Measurements from ENCODE around the gene ATRN.

The ATRN gene

DNA sequence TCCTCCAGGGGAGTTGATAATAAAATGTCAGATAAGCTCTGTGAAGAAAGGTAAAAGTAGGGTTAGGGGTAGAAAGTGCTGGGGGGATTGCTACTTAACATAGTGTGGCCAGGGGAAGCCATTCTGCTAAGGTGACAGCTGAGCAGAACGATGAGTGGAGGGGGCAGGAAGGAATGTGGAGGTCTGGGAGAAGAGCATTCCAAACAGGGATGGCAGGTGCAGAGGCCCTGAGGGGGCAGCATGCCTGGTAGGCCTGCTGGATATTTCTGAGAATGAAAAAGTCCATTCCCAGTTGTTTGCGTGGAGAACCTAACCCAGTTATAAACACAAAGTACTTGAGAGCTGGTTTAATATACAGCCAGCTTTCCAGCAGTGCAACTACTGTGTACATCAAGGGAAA, 183.1 kb downstream of the ATRN start:
- Mint-ChIP-seq H3K4me3 (no peak overlapping the region), H3K4me1 (ENCODE audit: low read depth) (peaks cover 17% of the 10 kb centered on the region), H3K27me3 (ENCODE audit: low read depth) (peaks cover 15% of the 10 kb centered on the region), H3K27ac (no peak overlapping the region), H3K36me3 (ENCODE audit: low read depth) (no peaks in the 10 kb centered on the region), H3K9me3 (no peaks in the 10 kb centered on the region)

DNA sequence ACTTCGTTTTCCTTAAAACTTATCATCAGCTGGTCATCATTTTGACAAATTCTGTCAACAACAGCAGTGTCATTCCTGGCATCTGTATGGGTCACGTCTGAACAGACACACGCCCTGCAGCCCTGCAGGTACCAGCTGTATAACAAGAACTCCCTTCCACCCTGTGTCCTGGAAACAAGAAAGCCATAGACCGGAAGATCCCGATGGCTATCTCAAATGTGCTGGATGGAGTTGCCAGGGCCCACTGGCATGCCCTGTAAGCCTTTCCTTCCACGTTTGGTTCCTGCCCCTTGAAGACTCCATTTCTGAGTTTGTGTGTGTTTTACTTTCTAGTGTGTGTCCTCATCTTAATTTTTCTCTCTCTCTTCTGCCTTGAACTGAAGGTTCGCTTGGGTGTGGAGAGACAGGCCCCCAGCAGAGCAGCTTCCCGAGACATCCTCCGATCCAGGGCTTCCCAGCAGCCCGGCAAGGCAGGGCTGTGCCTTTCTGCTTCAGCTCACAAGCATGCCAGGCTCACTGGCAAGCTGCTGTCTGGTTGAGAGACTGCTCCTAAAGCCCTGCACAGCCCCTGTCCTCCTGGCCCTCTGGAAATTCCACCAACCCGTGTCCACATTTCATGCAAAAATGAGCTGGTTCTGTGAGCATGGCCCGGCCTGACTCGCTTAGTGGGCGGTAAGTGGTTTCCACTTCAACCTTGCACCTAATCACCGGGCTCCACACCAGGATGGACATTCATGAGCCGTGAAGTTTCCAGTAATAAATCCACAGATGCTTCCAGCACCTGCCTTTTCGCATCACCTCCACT, 183.7 kb downstream of the ATRN start:
- Mint-ChIP-seq H3K4me1 (ENCODE audit: low read depth) (peaks cover 22% of the 10 kb centered on the region), H3K9me3 (no peaks in the 10 kb centered on the region), H3K27me3 (ENCODE audit: low read depth) (peaks cover 21% of the 10 kb centered on the region), H3K27ac (no peak overlapping the region), H3K36me3 (ENCODE audit: low read depth) (no peaks in the 10 kb centered on the region), H3K4me3 (no peak overlapping the region)

DNA sequence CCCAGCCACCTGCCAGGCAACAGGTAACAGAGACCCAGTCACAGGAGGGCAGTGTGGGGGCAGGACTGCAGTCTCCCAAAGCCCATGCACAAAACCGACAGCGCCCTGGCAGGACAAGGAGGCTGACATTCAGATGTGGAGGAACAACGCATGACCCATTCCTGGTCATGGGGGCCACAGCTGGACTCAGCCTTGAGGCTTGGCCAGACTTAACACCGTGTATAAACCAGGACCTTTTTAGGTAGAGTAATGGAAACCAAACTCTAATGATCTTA, 184.2 kb downstream of the ATRN start:
- Mint-ChIP-seq H3K4me3 (no peak overlapping the region), H3K36me3 (ENCODE audit: low read depth) (no peaks in the 10 kb centered on the region)

DNA sequence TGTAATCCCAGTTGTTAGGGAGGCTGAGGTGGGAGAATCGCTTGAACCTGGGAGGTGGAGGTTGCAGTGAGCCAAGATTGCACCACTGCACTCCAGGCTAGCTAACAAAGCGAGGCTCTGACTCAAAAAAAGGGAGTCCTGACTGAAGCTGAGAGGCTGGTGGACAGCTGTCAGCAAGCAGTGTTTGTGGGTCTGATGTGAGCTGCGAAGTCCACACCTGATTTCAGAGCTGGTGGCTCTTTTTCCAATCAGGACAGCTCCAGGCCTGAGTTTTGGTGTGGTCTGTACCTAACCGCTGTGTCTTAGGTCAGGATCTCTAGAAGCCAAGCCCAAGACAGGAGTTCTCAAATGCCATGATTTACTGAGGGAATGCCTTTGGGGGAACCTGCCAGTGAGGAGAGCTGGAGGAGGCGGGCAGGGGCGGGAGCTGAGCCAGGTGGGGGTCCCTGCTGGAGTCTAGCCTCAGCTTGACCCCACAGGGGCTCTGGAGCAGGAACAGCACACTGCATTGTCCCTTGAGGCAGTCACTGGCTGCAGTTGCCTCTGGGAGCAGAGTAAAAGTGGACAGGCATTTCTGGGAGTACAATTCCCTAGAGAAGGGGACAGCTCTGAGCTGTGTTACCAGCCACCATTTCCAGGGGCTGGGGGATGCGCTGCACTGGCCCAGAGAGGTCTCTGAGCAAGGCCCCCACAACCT, 187.3 kb downstream of the ATRN start:
- Mint-ChIP-seq H3K27ac (no peak overlapping the region), H3K27me3 (ENCODE audit: low read depth) (peaks cover 45% of the 10 kb centered on the region), H3K4me1 (ENCODE audit: low read depth) (peaks cover 18% of the 10 kb centered on the region), H3K36me3 (ENCODE audit: low read depth) (no peaks in the 10 kb centered on the region), H3K4me3 (no peak overlapping the region), H3K9me3 (no peaks in the 10 kb centered on the region)

More for the DNA sequence above, 184.2 kb downstream of the ATRN start:
- Mint-ChIP-seq H3K27ac (no peak overlapping the region), H3K4me1 (ENCODE audit: low read depth) (peaks cover 25% of the 10 kb centered on the region), H3K9me3 (no peaks in the 10 kb centered on the region), H3K27me3 (ENCODE audit: low read depth) (peaks cover 24% of the 10 kb centered on the region)

DNA sequence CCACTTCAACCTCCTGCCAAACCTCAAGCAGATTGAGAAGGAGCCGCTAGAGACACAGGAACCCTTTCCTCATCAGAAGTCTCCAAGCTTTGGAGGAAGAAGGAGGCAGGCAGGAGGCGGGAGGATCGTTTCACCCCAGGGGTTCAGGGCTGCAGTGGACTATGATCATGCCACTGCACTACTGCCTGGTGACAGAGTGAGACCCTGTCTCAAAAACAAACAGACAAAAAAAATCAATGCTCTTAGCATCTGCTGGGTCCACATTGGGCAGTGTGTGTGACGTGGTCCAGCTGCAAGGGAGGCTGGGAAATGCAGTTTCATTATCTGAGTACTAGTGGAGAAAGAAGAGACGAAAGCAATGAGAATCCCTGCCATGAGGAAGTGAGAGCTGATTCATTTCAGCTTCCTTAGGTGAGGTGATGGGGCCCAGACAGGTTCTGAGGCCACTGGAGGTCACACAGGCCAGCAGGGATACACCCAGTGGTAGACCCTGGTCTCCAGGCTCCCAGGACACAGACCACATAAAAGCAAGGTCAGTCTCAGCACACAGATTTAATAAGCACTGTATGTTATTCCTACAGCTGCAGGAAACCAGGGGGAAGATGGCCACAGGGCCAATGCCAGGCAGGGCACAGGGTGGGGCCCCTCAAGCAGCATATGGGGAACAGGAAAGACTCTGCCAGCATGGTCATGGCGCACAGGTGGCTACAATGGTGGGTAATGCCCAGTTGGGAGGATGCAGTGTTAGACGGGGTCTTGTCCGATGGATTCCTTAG, 188.1 kb downstream of the ATRN start:
- peaks cover 13% of the 10 kb centered on the region for H3K4me1 Mint-ChIP-seq (ENCODE audit: low read depth)
- H3K9me3 Mint-ChIP-seq = no peaks in the 10 kb centered on the region
- peak overlapping the region; percentile 60 for H3K4me3 Mint-ChIP-seq
- H3K27ac Mint-ChIP-seq = no peak overlapping the region
- H3K36me3 Mint-ChIP-seq (ENCODE audit: low read depth) = no peaks in the 10 kb centered on the region
- peaks cover 52% of the 10 kb centered on the region for H3K27me3 Mint-ChIP-seq (ENCODE audit: low read depth)

DNA sequence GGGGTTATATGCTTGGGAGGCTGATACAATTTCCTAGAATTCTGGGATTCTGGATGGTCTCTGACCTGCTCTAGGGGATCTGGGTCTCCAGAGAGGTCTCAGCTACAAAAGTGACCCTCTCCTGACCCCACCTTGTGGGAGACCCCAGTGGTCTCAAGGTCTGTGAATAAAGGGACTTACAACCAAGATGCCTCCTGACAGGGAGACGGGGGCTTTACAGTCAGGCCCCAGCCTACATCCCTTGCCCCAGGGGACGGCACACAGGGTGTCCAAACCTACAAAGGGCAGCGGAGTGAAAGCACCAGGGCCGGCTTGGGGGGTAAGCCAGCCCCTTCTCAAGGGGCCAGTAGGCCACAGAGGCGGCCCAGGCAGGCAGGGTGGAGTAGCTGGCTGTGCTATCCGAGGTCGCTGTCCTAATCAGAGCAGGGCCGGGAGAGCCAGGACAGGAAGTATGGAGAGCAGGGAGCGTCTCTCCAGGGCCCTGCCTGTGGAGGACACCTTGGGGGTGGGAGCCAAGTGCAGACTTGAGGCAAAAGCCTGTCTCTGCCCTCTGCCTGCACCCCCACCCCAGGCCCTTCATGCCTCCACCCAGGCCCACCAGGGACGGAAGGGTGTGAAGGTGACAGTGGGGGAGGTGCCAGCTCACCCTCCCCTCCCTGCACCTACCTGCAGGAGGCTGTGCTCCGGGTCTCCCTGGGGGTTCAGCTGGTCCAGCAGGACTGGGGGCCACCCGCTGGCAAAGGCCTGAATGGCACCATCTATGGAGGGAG, 188.9 kb downstream of the ATRN start:
- no peak overlapping the region for H3K27ac Mint-ChIP-seq
- H3K4me3 Mint-ChIP-seq = no peak overlapping the region
- H3K27me3 Mint-ChIP-seq (ENCODE audit: low read depth) = peaks cover 55% of the 10 kb centered on the region
- no peaks in the 10 kb centered on the region for H3K9me3 Mint-ChIP-seq
- H3K36me3 Mint-ChIP-seq (ENCODE audit: low read depth) = no peaks in the 10 kb centered on the region
- H3K4me1 Mint-ChIP-seq (ENCODE audit: low read depth) = peaks cover 15% of the 10 kb centered on the region

DNA sequence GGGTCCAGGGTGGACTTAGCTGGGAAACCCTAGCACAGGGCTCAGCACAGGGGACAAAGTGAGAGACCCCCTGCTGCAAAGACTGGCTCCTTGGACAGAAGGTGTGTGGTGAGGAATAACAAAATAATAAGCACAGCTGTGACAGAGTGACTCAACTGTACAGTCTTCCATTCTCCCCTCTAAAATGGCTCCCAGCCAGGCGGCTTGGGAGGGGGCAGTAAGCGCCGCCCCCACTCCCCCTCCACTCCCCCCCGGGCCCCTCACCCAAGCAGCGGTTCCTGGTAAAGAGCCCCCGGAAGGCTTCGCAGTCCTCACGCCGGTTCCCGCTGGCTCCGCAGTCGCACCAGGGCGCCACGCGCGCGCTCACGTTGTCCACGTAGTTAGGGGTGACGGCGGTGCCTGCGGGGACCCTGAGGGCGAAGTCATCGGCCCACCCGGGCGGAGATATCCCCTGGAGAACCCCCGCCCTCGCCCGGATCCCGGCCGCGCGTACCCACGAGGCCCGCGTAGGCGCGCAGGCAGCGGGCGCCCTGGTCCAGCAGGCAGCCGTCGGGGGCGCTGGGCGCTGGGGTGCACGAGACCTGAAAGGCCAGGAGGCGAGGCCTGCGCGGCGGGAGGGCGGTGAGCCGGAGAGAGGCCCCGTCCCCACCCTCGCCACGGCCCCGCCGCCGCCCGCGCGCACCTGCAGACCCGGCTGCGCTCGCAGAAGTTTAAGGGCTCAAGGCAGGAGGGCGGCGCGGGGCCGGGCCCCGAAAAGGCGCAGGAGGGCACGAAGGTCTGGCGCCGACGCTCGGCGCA, 189.6 kb downstream of the ATRN start:
- Mint-ChIP-seq H3K4me3 (no peak overlapping the region), H3K27me3 (ENCODE audit: low read depth) (peaks cover 55% of the 10 kb centered on the region), H3K36me3 (ENCODE audit: low read depth) (no peaks in the 10 kb centered on the region), H3K9me3 (no peaks in the 10 kb centered on the region), H3K4me1 (ENCODE audit: low read depth) (peaks cover 21% of the 10 kb centered on the region), H3K27ac (no peak overlapping the region)

DNA sequence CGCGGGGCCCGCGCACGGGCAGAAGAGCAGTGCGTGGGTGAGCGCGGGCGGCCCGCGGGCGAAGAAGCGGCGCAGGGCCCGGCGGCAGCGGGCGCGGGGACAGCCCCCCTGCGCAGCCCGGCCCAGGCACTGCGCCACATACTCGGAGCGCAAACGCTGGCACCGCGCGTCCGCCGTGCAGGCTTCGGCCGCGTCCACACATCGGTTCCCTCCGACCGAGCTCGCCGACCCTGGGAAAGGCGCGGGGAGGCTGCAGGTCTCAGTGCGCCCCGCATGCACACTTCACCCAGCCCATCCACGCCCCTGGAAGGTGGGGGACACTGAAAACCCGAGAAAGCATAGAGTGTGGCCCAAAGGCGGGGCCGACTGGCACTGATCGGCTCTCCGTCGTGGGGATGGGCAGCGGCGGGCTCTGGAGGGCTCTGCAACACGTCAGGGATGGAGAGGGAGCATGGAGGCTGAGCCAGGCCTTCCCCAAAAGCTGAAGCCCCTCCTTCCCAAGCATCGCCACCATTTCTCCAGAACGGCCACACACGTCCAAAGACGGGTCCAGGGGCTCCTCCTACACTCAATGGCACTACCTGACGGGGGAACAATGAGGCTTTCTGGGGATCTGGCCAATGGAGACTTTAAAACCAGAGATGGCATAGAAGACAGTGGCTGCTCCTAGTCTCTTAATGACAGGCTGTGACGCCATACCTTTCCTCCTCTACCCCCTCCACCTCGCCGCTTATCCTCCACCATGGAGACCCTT, 190.4 kb downstream of the ATRN start:
- no peak overlapping the region for H3K4me3 Mint-ChIP-seq
- H3K9me3 Mint-ChIP-seq = no peaks in the 10 kb centered on the region
- no peaks in the 10 kb centered on the region for H3K36me3 Mint-ChIP-seq (ENCODE audit: low read depth)
- H3K4me1 Mint-ChIP-seq (ENCODE audit: low read depth) = peaks cover 28% of the 10 kb centered on the region
- H3K27ac Mint-ChIP-seq = no peak overlapping the region
- peaks cover 58% of the 10 kb centered on the region for H3K27me3 Mint-ChIP-seq (ENCODE audit: low read depth)

DNA sequence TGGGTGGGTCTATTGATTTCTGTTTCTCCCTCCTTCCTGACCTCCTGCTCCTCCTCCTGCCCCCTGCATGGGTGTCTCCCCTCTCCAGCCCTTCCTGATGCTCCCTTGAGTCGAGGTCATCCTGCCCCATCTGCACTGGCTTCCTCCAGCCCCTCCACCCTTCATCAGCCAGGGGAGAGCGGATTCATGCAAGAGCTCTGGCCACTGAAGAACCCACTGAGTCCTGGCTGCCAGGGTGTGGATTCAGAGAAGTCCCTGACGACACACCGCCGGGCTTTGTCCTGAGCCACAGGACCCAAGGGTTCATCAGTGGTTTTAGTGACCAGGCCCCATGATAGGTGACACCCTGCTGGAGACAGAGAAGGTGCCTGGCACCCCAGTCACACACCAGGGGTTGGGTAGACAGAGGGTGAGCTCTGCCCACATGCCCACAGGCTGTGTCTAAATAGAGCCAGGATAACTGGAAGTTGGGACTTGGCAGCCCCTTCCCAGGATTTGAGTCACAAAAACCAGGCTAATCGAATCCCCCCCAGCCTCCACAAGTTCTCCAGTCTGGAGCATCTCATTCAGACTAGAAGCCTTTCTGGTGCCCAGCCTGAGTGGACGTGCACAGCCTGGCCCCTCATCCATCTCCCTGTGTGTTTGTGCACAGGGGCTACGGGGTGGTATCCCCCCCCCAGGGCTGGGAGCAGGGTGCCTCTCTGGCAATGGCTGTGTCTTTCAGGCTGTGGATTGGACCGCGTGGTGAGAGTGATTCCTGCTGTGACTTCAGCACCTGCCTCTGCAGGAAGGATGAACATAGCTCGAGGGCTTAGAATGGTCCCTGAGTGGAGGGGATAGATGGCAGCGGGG, 191.2 kb downstream of the ATRN start:
- peaks cover 30% of the 10 kb centered on the region for H3K4me1 Mint-ChIP-seq (ENCODE audit: low read depth)
- no peak overlapping the region for H3K4me3 Mint-ChIP-seq
- no peak overlapping the region for H3K27ac Mint-ChIP-seq
- H3K36me3 Mint-ChIP-seq (ENCODE audit: low read depth) = no peaks in the 10 kb centered on the region
- H3K9me3 Mint-ChIP-seq = no peaks in the 10 kb centered on the region
- peaks cover 58% of the 10 kb centered on the region for H3K27me3 Mint-ChIP-seq (ENCODE audit: low read depth)

DNA sequence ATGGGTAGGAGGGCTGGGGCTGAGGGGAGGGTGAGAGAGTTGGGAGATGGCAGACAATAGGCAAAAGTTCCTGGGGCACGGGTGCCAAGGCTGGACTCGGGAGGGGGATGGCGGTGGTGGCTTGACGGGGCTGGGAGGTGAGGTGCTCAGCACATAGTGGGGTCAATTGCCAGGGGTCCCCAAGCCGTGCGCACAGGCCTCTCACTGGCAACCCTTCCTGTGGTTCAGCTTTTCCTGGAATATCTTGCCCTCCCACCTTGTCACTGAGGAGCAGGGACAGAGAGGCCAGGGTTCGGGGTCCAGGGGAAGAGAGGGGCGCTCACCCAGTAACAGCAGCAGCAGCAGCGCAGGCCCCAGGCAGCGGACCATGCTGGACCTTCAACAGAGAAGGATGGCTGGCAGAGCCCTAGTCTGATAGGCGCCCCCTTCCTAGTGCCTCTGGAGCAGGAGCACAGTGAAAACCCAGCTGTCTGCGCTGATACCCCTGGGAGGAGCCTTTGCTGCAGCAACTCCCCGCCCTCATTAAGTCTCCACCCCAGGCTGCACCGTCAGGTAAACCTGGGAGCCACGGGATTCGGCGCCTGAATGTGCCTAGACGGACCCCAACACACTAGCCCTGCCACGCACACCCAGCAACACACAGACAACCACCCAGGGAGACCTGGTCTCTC, 192.3 kb downstream of the ATRN start, which contains the start of gene GFRA4:
TSS of gene GFRA4 (minus strand) at position 369 of the 671 bp plus-strand sequence. CDS start at position 369, 0 bp downstream.
- no peak within 1 kb of the TSS for H3K27ac Mint-ChIP-seq
- no peaks in the 10 kb centered on the region for H3K36me3 Mint-ChIP-seq (ENCODE audit: low read depth)
- H3K9me3 Mint-ChIP-seq = no peaks in the 10 kb centered on the region
- H3K4me3 Mint-ChIP-seq = no peak within 1 kb of the TSS
- H3K27me3 Mint-ChIP-seq (ENCODE audit: low read depth) = peaks cover 53% of the 10 kb centered on the region
- H3K4me1 Mint-ChIP-seq (ENCODE audit: low read depth) = peaks cover 30% of the 10 kb centered on the region

GRCh38 chr20:3663858-3664257, 193.0 kb downstream of the ATRN start:
- no peaks in the 10 kb centered on the region for H3K36me3 Mint-ChIP-seq (ENCODE audit: low read depth)
- H3K9me3 Mint-ChIP-seq = no peaks in the 10 kb centered on the region
- peaks cover 28% of the 10 kb centered on the region for H3K4me1 Mint-ChIP-seq (ENCODE audit: low read depth)
- H3K27ac Mint-ChIP-seq = no peak overlapping the region
- H3K27me3 Mint-ChIP-seq (ENCODE audit: low read depth) = peaks cover 52% of the 10 kb centered on the region
- H3K4me3 Mint-ChIP-seq = no peak overlapping the region

- no peak overlapping the region for H3K27ac Mint-ChIP-seq
- H3K9me3 Mint-ChIP-seq = no peaks in the 10 kb centered on the region
- no peak overlapping the region for H3K4me3 Mint-ChIP-seq
- peaks cover 19% of the 10 kb centered on the region for H3K4me1 Mint-ChIP-seq (ENCODE audit: low read depth)
- H3K36me3 Mint-ChIP-seq (ENCODE audit: low read depth) = no peaks in the 10 kb centered on the region
- peaks cover 58% of the 10 kb centered on the region for H3K27me3 Mint-ChIP-seq (ENCODE audit: low read depth)
Observed at GRCh38 chr20:3667434-3668037, 196.7 kb downstream of the ATRN start.

Data from T-helper 1 cell treated with Interleukin-12 subunit alpha and Interleukin-12 subunit beta and Interleukin-4 antibody, amounts not matched to agents 30 μg/mL and 1 μg/mL, for 36 hours (primary cell).